AG20443 (cell line): ENCODE data around the gene MDP1.
"Not testable (repeated sequence)": the region's sequence is repeated elsewhere in the genome, so short reads cannot be mapped to it uniquely, and the experiment has no call there.

Source experiments
- DNase-seq: peaks from one replicate; pipeline ENCODE4 v3.0.0; 2012; ENCODE audit warnings: low spot score, mixed read lengths

MDP1 gene

DNA sequence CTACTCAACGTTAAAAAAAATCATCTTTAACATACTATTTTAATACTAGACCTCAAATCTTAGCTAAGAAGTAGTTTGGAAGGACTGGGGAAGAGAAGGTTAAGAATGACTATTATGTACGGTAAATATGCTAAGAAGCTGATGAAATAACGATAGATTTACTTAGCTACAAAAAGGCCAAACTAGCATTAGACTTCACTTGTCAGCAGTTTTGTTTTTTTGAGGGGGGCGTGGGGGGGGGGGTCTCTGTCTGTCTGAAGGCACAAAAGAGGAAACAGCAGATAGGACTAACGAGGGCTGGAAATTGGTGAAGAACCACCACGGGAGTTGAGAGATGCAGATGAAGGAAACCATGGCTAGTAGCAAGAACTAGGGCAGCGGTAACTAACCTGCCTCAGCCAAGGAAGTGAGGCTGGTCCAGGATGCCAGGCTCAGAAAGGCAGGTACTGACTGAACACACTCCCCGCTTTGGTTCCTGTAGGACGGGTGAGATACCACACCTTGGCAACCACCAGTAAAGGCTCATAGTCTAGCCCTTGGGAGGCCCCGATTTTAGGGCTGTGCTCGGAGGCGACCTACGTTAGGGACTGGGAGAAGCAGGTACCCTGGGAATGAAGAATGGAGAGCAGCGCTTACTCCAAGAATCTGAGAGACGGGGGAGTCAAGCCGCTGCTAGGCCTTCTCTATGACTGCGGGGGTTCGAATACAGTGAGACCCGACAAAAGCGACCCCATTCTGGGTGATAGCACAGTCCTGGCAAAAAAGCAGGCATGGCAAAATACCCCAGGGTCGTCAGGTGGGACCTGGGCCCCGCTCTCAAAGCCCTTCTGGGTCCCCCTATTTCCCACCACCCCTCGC is 15.6 kb upstream of the MDP1 start:
- no peak for DNase-seq

DNA sequence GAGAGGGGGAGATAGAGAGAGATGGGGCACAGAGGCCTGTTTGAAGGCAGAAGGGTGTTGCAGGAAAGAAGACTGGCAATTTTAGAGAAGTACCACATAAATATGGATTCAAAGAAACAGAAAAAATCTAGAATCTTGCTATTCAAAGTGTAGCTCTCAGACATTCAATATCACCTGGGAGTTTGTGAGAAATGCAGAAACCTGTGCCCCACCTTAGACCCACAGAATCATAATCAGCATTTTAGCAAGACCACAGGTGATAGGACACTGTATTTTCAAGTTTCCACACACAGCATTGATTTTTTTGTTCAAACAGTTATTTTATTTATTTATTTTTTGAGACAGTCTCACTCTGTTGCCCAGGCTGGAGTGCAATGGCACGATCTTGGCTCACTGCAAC is 13.0 kb upstream of the MDP1 start:
- DNase-seq: no peak

DNA sequence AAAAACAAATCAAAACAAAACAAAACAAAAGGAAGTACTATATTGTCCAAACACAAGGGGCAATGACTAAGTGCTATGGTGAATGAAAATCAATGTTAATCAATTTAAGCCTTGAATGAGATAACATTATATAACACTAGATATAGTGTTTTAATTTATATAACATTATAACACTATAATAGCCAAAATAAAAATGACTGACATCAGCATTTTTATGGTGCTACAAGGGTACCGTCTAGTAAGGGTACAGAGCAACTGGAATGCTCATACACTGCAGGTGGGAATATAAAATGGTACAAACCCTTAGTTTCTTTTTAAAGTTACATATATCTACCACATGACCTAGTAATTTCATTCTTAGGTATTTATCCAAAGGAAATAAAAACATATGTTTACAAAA is 10.6 kb upstream of the MDP1 start:
- DNase-seq: no peak

DNA sequence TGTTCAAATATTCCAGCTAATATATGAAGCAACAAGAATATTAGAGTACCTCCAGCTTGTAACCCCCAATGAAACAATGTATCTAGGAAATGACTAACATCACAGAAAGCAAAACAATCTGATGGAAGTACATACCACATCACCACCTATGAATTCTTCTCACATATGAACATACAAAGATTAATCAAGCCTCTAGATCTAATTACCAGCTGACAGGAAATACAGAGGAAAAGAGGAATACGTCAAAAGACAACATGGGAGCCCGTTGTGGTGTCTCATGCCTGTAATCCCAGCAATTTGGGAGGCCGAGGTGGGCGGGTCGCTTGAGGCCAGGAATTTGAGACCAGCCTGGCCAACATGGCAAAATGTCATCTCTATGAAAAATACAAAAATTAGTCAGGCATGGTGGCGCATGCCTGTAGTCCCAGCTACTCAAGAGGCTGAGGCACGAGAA is 8.8 kb upstream of the MDP1 start:
- DNase-seq: peak; percentile 61

DNA sequence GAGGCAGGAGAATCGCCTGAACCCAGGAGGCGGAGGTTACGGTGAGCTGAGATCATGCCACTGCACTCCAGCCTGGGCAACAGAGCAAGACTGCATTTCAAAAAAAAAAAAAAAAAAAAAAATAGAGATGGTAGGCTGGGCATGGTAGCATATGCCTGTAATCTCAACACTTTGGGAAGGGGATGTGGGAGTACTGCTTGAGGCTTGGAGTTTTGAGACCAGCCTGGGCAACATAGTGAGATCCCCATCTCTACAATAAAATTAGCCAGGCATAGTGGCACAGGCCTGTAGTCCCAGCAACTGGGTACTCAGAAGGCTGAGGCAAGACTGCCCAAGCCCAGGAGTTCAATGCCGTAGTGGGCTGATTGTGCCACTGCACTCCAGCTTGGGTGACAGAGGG is 7.1 kb upstream of the MDP1 start:
- DNase-seq: not testable (repeated sequence)

DNA sequence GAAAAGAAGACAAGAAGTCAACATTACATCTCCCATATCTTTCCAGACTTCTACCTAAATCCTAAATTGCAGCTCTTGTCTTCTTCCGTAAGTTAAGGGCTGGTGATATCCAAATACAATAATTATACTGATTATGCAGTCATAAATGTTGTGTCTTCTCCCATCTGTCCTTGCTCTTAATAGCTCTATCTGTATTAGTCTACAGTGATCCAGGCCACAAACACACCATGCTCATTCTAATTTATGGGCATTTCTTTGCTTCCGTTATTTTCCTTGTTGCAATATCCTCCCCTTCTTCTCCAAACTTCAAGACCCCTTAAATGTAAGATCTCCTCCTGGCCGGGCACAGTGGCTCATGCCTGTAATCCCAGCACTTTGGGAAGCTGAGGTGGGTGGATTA is 3.7 kb upstream of the MDP1 start:
- DNase-seq: no peak

DNA sequence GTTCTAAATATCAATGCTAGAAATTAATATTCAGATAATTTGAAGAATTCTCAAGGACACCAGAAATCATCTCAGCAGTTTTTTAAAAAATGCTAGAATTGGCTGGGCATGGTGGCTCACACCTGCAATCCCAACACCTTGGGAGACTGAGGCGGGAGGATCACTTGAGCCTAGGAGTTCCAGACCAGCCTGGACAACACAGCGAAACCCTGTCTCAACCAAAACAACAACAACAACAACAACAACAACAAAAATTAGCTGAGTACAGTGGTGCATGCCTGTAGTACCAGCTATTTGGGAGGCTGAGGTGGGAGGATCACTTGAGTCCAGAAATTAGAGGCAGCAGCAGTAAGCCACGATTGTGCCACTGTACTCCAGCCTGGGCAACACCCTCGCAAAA is 3.2 kb upstream of the MDP1 start:
- no peak for DNase-seq

DNA sequence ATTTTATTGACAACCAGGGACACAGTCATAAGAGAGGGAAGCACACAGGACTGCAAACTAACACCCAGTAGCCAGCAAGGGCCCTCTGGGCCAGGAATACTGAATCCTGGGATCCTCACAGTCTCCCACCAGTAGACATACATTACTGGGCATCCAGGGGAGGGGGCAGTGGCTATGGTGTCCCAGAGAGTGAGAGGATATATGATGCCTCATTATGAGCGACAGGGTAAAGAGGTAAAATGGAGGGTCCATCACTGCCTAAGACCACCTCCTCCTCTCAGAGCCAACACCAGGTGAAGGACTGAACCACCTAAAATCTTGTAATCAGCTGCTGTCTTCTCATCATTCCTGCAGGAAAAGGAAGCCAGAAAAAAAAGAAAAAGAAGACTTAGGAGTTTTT is 1.0 kb upstream of the MDP1 start:
- not testable (repeated sequence) for DNase-seq

DNA sequence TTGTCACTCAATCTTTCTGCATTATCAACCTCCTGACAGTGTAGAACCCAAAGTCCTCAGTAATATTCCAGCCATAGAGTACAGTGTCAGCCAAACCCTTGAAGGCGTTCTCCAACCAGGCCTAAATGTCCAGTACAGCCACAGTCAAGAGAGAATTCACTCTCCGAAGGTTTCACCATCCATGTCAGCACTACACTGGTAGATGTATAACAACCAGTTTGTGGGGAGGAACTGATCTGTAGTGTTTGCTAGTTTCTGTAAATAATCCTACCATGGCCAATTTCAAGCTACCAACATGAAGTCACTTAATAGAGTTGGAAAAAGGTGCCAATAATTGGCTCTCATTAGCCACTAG is 456 bp upstream of the MDP1 start:
- DNase-seq: no peak

DNA sequence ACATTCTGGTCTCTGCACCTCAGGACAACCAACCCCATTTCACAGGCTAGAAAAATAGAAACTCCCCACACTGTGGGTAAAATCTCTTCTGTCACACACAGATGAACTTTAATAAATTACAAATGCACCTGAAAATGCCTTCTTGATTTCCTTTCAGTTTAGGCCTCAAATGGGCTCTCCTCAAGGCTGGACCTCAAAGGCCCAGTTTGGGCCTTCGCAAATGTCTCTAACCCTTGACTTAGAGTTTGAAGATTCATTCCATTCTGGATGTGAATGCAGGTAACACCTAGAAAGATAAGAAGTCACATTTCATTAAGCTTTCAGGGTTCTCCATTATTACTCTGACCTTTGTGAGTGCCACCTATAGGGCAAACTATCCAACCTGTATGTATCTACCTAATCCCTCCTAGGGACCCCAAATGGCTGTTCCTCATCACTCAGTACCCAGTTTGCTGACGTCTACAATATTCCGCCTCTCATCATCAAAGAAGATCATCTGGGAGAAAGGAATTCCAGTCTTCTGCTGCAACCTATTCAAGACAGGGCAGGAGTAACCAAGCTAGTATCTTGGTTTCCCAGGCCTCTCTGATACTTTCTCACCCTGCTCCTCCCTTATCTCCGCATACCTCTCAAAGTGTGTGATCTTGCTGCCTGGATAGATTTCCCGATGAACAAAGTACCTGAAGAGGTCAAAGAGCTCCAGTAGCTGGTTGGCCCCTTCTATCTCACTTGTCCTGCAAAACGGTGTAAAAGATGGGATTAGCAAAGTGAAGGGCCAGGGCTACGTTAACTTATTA is 1.8 kb downstream of the MDP1 start:
- no peak for DNase-seq

DNA sequence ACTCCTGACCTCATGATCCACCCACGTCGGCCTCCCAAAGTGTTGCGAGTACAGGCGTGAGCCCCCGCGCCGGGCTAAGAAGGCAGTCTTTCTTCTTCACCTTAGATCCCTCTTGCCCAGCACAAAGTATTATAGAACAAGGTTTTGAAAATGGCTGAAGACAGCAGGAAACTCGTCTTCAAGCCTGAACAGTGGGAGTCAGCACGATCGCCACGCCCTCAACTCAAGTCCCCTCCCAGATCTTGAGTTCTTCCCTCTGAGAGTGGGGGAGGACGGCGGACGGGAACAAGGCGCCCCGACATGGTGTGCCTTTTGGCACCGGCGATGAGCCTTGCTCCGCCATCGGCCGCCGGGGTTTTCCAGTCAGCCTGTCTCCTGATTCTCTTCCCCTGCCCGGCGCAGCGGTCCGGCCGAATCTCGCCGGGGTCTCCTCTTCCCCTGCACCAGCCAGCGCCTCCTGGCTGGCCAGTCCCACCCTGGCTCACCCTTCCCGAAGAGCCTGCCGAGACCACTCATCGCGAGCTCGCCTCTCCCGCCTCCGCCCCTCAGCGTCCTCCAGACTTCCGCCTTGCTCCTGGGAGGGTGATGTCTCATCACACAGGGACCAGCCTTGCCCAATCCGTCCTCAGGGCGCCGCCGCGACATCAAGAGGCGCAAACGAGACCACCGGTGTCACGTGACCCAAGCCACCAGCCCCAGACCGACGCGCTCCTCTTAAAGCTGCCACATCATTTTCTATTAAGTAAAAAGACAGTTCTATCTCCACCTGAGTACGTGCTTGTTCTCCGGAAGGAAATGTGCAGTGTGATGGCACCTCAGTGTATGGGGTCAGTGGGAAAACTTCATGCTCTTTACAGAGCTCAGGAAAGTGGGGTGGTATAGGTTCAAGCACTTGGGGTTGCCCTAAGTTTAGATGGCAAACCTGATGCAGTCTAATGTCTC is 2.7 kb downstream of the MDP1 start, which contains the start of gene CHMP4A:
TSS of gene CHMP4A (minus strand) at position 565 of the 942 bp plus-strand sequence. CDS start at position 516, 49 bp downstream.
- peak; percentile 97 for DNase-seq

DNA sequence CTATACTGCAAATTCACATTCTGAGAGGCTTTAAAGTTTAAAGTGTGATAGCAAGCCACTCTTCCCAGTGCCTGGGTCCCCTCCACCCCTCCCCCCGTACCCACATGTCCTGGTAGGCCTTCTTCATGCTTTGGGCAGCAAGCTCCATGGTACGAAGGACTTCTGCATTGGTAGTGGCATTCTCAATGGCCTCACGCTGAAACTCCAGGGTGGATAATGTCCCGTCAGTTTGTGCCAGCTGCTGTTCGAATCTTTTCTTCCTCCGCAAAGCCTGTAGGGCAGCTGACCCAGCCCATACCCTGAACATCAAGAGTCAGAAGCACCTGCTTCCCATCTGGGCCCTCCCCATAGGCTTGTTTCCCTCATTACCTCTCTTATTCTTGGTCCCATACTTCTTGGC is 4.6 kb downstream of the MDP1 start:
- no peak for DNase-seq

DNA sequence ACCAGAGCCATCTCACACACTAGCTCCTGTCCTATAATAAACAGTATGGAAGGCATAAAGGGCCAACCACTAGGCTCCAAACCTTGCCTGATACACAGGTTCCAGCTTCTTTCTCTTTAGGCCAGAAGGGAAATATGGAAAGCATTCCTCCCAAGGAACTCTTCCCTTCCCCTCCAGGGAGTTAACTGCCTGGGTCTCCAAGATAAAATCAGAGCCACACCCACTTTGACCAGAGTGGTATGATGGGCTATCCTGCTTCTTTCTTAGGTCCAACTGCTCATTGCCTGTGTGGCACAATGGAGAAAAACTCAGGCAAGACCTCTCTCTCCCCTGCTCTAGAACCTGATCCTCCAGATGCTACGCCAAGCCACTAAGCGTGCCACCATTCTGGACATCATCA is 8.2 kb downstream of the MDP1 start:
- no peak for DNase-seq

DNA sequence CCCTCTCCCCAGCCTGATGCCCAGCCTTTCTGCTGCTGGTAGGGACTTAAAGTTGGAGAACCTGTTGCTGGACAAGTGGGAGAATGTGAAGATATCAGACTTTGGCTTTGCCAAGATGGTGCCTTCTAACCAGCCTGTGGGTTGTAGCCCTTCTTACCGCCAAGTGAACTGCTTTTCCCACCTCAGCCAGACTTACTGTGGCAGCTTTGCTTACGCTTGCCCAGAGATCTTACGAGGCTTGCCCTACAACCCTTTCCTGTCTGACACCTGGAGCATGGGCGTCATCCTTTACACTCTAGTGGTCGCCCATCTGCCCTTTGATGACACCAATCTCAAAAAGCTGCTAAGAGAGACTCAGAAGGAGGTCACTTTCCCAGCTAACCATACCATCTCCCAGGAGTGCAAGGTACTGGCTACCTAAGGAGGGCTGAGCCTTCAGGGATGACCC is 8.7 kb downstream of the MDP1 start:
- no peak for DNase-seq

DNA sequence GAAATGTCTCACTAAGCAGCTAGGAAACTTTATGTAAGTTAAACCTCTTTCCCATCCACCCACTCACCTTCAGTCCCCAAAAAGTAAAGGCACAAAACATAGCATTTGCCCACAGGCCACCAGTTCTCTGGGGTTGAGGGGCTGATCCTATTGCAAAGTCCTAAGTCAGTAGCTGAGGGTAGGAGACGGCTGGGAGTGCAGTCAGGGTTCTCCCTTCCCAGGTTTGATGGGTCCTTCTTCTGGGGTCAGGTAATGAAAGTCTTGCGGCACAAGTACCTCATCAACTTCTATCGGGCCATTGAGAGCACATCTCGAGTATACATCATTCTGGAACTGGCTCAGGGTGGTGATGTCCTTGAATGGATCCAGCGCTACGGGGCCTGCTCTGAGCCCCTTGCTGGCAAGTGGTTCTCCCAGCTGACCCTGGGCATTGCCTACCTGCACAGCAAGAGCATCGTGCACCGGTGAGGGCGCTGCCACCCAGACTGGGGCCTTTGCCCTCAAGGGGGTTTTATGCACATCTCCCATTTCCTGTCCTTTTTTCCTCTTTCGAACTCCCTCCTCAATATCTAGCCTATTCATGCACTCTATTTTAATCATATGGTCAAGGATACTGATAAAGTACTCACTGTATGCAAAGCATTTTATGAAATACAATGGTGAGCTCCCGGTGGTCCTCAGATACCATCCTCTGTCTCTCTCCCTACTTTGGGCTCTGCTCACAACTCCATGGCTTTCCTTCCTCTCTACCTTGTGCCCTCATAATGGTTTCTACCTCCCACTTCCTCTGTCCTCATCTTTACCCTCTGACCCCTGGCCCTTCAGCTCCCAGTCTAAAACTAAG is 9.4 kb downstream of the MDP1 start:
- no peak for DNase-seq

DNA sequence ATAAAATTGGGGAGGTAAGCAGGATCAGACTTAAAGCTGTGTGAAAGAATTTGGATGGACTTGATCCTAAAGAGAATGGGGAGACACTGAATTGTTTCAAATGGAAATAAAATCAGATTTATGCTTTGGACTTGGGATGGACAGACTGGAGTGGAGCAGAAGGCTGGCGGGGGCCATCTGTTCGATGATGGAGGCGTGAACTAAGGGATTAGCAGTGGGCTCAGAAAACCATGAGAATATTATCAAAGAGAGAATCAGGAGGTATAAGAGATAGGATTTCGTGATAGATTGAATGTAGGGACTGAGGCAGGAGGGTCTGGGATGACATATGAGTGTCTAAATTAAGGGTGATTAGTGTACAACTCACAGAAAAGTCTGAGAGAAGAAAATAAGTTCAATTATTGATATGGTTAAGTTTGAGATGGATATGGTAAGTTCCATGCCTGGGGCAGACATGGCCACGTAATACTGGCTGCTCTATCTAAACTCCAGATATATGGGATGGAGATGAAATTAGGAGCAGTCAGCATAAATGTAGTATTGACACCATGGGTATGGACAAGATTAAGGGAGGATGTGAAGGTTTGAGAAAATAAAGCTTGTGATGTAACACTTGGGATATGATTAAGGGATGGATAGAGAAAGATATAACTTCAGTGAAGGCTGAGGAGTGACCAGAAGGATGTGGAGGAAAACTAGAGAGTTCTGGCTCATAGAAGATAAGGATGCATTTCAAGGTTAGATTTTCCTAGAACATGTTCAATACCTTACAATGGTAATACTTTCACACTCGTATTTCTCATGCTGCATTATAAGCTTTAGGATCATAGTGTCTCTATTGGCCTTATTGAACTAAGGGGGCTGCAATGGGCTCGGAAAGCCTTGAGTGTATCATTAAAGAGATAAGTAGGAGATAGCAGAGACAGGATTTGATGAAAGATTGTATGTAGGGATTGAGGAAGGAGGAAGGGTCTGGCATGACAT is 11.4 kb downstream of the MDP1 start:
- DNase-seq: no peak

DNA sequence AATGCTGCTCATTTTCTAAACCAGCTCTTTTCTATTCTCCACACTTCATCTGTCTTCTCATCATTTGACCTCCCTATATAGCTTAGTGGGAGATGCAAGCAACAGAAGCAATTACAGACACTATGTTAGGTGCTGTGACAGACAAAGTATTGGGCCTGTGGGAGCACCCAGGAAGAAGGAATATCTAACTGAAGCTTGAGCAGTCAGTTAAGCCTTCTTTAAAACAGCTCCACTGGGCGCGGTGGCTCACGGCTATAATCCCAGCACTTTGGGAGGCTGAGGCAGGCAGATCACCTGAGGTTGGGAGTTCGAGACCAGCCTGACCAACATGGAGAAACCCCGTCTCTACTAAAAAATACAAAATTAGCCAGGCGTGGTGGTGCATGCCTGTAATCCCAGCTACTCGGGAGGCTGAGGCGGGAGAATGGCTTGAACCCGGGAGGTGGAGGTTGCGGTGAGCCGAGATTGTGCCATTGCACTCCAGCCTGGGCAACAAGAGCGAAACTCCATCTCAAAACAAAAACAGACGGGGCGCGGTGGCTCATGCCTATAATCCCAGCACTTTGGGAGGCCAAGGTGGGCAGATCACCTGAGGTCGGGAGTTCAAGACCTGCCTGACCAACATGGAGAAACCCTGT is 12.5 kb downstream of the MDP1 start:
- DNase-seq: not testable (repeated sequence)

DNA sequence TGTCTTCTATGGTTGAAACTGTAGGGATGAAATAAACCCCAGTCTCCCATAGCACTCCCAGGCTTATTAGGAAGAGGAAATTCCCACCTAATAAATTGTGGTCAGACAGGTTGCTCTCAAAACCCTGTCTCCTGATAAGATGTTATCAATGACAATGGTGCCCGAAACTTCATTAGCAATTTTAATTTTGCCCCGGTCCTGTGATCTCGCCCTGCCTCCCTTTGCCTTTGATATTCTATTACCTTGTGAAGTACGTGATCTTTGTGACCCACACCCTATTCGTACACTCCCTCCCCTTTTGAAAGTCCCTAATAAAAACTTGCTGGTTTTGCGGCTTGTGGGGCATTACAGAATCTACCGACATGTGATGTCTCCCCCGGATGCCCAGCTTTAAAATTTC is 13.3 kb downstream of the MDP1 start:
- not testable (repeated sequence) for DNase-seq

DNA sequence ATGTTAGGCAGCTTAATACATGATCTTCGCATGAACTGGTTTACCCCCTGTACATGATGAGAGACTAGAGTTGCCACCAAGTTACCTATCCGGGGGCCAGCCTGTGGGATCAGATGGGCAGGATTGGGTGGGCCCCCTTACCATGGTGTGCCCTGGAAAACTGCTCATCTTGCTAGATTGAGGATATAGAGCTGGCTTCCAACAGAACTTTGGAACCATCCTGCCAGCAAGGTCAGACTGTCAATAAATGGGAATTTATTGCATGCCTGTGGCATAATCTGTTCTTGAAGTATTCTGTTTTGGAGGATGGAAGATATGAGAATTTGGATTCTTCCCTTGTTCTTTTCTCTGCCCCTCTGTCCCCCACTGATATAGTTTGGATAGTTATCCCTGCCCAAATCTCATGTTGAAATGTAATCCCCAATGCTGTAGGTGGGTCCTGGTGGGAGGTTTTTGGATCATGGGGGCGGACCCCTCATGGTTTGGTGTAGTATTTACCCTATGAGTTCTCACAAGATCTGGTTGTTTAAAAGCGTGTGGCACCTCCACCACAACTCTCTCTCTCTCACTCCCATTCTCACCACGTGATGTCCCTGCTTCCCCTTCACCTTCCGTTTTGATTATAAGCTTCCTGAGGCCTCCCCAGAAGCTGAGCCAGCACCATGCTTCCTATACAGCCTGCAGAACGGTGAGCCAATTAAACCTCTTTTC is 16.9 kb downstream of the MDP1 start:
- no peak for DNase-seq
